HG03025 (cell line): ENCODE measurements around the gene RALGAPA2.
A peak's percentile ranks its signal among the peaks of the same experiment; 100 is the strongest.

Experiments used
- ATAC-seq: cut with Tn5 transposase; IDR thresholded peaks from one replicate; pipeline ENCODE4 v1.9.1; 2021; ENCODE audit warnings: mild to moderate bottlenecking, moderate library complexity; ENCODE audit not compliant: unreplicated experiment, low FRiP score

Gene RALGAPA2

DNA sequence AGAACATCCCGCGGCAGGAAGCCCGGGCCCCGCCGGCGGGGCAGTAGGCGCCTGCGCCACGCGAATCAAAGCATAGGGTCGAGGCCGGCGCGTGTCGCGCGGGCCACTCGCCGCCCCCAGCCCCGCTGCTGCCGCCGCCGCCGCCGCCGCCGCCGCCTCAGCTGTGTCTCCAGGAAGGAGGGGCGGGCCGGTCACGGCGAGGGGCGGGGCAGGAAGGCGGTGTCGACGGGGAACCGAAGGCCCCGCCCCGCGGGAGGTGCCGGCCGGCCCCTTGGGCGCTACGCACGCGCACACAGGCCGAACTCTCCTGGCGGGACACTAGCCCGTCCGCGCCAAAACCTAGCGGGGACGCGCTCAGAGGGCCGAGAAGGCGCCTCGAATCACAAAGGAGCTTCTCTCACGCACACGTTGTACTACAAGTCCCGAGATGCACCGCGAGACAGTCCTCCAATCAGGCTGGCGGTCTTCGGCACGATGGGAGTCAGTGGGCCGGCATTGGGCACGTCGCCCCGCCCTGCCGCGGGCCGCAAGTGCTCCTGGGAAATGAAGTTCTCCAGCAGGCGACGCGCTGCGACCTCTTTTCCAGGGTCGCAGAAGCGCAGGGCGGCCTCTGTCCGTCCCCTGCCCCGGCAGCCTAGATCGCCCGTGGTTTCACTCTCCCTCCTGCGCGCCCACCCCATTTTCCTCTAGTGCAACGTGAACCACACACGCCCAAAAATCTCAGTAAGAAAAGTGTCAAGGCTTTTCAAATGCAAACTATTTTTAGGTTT is at the start of gene RALGAPA2:
RALGAPA2 (minus strand) TSS at position 171 of the 770 bp plus-strand sequence; CDS start at position 7, 164 bp downstream.
- peak; percentile 93 for ATAC-seq

GRCh38 chr20:20761301-20761700 is 48.9 kb upstream of the RALGAPA2 start:
- ATAC-seq: no peak

GRCh38 chr20:20759132-20759531 is 46.7 kb upstream of the RALGAPA2 start:
- no peak for ATAC-seq

DNA sequence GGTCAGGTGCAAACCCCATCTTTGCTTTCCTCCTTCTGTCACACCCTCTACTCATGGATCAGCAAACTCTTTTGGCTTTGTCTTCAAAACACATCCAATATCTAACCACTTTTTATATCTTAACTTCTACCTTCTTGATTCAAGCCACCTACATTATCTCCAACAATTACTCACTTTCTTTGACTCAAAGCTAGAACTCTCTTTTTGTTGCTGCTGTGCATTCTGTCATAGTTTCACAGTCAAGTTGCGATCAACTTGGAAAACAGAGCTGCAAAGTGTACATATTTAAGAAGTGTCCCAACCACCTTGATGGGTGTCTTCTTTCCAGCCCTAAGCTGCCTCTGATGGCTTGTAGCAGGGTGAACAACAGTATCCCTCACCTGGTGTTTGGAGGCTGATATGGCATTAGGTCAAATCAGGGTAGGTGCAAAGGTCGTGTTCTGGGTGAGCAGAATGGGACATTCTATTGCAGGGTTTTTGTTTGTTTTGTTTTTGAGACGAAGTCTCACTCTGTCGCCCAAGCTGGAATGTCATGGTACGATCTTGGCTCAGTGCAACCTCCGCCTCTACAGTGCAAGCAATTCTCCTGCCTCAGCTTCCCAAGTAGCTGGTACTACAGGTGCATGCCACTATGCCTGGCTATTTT is 43.4 kb upstream of the RALGAPA2 start:
- ATAC-seq: no peak

GRCh38 chr20:20755231-20755630 is 42.8 kb upstream of the RALGAPA2 start:
- ATAC-seq: no peak

- no peak for ATAC-seq
Observed at GRCh38 chr20:20754714-20755113, 42.3 kb upstream of the RALGAPA2 start.

DNA sequence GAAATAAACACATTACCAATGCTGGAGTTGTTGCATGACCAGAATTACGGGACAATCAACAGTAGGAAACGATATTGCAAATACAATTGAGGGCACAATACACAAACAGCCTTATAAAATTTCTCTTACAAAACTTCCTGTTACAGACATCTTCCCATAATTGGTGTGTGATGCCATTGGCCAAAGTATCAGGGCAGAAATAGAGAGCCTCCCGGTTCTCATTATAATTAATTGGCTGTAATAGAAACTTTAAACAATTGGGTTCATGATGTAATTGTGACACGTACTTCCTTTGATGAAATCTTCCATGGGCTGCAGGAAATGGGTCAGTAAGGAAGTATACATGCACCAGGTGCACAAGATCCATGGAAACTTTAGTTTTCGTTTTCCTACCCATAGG is 40.3 kb upstream of the RALGAPA2 start:
- no peak for ATAC-seq

GRCh38 chr20:20747298-20747697 is 34.9 kb upstream of the RALGAPA2 start:
- ATAC-seq: no peak

GRCh38 chr20:20744170-20744725 is 31.8 kb upstream of the RALGAPA2 start:
- ATAC-seq: no peak

DNA sequence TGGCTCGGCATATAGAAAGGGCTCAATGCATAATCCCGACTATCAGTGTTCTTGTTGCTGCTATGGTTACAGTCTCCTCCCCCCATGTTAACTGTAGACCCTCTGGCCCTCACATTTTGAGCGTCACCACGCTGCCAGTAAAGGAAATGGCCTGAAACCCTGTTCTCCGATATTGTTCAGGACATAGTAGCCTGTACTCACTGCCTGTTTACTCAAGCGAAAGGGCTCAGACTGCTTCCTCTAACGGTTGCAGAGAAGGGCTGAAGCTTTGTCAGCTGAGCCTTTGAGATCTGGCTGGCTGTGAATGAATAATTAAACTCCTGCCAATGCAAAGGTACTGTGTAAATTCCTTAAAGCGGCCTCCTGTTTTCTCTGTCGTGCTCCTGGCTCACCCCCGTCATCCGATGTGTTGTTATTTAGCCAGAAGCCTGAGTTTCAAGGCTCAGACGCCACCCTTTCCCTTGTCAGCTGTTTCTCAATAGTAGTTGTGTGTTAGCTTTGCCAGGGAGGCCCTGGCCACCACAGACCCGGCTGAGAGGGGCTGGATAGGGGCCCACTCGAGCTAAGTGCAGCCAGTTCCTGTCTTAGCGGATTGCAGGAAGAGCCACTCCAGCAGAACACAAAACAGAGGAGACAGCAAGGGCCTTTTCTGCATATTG is 31.2 kb upstream of the RALGAPA2 start:
- no peak for ATAC-seq

- no peak for ATAC-seq
Observed at GRCh38 chr20:20741087-20742045, 28.9 kb upstream of the RALGAPA2 start.

DNA sequence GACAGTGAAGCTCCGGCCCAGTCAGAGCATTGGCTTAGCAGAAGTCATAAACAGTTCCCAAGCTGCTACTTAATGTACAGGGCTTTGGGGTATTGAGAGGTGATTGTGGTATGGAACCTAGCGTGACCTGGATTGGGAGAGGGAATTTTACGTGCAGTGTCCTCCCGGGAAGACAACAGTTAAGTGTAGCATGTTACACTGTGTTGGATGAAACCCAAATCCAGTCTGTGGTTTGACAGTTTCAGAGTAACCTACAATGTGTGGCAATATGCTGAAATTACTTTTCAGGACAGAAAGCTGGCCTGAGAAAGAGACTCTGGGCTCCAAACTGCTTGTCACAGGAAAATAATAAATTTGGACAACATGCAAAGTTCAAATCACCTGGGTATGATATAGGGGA is 28.1 kb upstream of the RALGAPA2 start:
- ATAC-seq: no peak

GRCh38 chr20:20737158-20737557 is 24.7 kb upstream of the RALGAPA2 start:
- ATAC-seq: no peak

DNA sequence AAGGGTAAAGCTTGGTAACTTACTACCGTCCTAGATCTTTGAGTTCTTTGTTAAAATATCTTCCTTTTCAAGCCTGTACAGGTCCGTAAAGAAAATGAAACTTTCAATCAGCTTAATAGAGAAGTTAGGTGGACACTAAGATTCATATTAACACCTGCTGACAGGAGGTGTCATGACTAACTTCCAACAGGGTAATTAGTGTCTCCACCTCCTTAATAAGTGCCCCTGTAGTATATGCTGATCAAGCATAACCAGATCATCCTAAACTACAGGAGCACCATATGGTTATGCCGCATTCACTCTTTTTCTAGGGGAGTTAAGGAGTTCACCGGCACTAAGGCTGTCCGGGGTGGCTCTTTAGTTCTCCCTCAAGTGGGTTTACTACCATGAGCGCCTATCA is 23.9 kb upstream of the RALGAPA2 start:
- no peak for ATAC-seq

- no peak for ATAC-seq
Observed at GRCh38 chr20:20734475-20734948, 22.1 kb upstream of the RALGAPA2 start.

DNA sequence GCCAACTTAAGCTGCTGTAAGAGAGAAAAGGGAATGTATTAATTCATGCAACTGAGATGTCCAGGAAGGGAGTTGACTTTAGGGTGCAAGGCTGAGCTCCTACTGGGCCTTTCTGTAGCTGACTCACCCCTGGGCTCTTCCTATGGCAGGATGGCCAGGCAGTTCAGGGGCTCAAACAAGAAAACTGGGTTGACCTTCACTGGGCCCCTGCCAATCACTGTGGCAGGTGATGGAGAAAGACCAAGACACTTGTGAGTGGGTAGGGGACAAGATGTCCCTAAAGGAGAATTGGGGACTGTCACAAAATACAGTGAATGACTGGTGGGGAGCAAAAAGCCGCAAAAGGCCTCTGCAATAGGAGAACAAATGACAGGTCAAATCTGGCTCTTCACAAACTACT is 21.5 kb upstream of the RALGAPA2 start:
- no peak for ATAC-seq

- ATAC-seq: no peak
Observed at GRCh38 chr20:20732641-20733040, 20.2 kb upstream of the RALGAPA2 start.

GRCh38 chr20:20731945-20732296 is 19.5 kb upstream of the RALGAPA2 start:
- no peak for ATAC-seq

- no peak for ATAC-seq
Observed at GRCh38 chr20:20731000-20731944, 18.8 kb upstream of the RALGAPA2 start.
